NCI-H2081 (cell line): Measurements from ENCODE around the gene MYO1E.
"Not testable (repeated sequence)": the region's sequence is repeated elsewhere in the genome, so short reads cannot be mapped to it uniquely, and the experiment has no call there.

Experiments
- DNase-seq, 2 experiments: peaks; one replicate each; lab custom pipeline; 2025; lab: John Stamatoyannopoulos, UW

Gene MYO1E

DNA sequence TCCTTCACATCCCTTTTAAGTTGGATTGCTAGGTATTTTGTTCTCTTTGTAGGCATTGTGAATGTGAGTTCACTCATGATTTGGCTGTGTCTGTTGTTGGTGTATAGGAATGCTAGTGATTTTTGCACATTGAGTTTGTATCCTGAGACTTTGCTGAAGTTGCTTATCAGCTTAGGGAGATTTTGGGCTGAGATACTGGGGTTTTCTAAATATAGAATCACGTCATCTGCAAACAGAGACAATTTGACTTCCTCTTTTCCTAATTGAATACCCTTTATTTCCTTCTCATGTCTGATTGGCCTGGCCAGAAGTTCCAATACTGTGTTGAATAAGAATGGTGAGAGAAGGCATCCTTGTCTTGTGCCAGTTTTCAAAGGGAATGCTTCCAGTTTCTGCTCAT lies 245.4 kb downstream of the MYO1E start:
- not testable (repeated sequence) for DNase-seq

DNA sequence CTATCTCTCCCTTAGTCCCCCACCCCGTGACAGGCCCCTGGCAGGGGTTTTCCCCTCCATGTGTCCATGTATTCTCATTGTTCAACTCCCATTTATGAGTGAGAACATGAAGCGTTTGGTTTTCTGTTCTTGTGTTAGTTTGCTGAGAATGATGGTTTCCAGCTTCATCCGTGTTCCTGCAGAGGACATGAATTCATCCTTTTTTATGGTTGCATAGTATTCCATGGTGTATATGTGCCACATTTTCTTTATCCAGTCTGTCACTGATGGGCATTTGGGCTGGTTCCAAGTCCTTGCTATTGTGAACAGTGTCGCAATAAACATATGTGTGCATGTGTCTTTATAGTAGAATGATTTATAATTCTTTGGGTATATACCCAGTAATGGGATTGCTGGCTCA lies 247.0 kb downstream of the MYO1E start:
- DNase-seq: not testable (repeated sequence)

DNA sequence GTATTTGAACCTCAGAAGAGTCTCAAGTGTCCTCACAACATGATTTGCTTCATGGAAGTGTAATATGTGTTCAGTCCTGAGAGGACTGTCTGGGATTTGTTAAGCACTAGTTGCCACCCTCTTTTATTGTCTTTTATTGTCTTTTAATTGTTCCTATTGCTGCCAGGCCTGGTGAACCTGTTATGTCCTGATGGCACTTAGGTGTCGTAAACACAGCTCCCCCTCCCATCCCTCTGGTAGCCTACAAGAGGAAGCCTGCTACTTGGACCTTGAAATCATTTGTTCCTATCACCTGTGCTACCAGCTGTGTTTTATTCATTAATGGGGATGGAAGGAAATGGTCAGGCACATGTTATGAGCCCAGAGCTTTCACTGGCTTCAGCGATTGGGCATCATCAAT lies 248.4 kb downstream of the MYO1E start:
- no peak for DNase-seq

DNA sequence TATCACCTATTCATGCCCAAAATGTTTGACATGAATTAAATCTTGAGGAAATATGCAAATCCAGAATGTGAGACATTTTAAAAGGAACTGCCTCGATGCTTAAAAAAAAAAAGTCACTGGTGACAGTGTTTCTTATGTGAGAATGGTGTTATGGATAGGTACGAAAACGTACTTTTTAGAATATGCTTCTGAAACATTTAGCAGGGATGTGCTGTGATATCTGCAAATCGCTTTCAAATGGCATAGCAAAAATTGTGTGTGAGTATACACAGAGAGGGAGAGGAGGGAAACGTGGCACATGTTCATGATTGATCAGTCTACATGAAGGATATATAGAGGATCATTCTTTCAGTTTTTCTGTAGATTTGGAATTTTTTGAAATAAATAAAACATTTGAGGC lies 251.7 kb downstream of the MYO1E start:
- no peak for DNase-seq

DNA sequence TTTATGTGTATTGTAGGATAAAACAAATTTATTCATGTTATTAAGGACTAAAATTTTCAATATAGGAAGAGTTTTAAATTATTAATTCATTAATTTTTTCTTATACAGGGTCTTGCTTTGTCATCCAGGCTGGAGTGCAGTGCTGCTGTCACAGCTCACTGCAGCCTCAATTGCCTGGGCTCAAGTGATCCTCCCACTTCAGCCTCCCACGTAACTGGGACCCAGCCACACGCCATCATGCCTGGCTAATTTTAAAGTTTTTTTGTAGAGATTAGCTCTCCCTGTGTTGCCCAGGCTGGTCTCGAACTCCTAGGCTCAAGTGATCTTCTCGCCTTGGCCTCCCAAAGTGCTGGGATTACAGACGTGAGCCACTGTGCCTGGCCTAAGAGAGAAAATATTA lies 253.0 kb downstream of the MYO1E start:
- no peak for DNase-seq

DNA sequence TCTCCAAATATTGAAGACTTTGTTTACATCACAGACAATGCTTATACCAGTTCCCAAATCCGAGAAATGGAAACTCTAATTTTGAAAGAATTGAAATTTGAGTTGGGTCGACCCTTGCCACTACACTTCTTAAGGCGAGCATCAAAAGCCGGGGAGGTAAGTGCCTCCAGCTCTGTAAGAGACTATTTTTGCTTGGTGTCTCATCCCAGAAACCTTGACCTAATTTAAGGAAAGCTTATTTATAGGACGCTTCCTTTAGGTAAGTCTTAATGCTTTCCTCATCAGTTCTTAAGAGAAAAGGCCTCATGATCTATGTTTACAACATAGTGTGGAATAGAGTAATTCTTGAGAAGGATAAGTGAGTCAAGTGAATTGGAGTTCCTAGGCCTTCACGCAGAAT lies 255.9 kb downstream of the MYO1E start:
- no peak for DNase-seq

DNA sequence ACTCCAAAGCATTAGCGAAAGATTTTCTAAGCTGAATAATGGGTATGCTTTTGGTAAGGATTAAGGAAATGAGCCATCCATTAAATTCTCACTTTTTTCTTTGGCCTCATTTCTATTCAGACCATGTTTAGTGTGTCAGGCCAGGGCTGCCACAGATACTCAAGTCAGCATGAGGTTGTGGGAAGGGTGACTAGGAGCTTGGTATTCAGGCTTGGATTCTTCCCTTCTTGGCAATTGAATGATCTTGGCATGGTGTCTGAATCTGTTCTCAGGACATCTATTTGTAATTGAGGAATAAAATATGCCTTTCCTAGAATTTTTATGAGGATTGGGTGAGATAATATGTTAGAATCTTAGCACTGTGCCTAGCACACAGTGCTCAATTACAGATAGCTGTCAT lies 256.5 kb downstream of the MYO1E start:
- no peak for DNase-seq

DNA sequence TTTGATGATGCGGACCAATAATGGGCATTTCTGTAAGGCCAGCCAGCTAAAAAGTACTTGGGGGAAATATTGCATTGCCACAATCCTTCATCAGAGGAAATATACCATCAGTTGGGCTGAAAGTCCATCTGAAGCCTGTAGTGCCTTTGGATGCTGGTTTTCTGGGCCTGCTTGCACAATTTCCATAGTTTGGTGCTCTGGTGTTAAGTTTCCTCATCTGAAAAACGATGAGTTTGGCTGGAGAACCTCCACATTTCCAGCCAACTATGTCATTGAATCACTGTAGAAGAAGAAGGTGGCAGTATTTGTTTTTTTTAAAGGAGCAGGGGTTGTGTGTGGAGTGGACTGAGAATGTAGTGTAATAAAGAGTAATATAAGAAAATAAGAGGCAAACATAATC lies 257.6 kb downstream of the MYO1E start:
- DNase-seq: no peak

DNA sequence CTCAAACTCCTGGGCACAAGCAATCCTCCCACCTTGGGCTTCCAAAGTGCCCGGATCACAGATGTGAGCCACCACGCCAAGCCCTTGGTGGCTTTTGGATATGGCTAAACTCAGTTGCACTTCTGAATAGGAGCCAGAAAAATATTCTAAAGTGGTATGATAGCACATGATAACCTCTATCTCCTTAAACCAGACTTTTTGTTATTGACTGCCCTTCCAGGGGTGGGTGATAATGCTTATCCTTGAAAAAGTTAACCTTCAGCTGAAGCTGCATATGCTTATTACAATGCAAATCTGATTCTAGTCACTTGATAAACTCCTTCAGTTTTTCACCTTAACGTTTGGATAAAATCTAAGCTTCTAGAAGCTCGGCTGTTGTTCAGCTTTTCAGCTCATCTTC lies 261.4 kb downstream of the MYO1E start:
- DNase-seq: no peak

DNA sequence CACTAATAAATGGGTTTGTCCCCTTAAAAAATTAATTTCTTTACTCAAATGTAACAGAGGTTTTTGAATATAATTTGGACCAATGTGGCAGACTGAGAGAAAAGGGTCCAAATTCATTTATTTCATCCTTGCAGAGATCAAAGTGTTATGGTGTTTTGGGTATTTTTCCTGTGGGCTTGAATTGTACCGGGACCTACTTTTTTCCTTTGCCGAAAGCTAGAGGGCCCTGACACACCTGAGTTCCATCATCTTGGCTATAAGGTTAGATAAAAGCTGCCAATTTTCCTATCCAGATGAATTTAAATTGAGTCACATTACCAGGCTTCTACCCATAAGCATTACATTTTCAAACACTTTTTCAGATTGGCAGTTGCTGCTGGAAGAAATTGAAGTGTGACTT lies 266.8 kb downstream of the MYO1E start:
- DNase-seq: peak in 1 of 2 experiments; percentile 19

DNA sequence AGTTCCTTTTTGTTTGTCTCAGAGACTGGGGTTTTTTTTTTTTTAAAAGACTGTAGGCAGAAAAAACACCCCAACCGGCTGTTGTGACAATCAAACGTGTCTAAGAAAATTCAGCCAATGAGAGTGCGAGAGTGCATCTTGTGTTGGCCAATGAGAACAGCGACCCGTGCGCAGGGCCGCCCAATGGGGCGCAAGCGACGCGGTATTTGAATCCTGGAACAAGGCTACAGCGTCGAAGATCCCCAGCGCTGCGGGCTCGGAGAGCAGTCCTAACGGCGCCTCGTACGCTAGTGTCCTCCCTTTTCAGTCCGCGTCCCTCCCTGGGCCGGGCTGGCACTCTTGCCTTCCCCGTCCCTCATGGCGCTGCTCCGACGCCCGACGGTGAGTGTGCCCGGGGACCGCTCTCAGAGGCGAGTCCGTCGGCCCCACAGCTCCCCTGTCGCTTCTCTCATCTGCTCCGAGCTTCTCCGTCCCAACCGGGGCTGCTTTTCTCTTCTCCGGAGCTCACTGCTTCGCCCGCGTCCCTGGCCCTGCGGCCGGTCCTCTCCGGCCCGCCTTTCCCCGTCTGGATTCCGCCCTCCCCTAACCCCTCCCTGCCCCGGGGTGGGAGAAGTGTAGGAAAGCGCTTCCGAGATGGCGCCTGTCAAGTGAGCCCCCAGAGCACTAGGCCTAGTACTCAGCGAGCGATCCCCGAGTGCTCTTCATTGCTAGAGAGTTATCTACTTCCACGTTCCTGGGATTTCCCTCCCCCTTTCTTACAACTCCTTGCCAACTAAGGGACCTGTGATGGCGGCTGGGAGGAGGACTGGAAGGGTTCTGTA lies 267.5 kb downstream of the MYO1E start, which contains the start of gene CCNB2:
TSS of gene CCNB2 (plus strand) at position 235 of the 821 bp plus-strand sequence. CDS start at position 358, 123 bp downstream.
- peak; percentile 91 to 96 for DNase-seq

DNA sequence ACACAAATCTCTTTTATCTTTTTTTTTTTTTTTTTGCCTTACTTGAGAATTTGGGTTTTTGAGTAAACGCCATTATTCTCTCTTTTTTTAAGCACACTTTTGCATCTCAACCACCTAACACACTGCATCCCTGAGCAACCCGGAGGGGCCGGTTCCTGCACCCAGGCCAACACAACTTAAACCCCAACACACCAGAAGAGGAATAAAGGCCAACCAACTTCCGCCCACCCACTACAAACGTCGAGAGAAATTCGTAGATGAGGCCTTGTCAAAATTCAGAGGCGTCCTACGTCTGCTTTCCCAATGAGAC lies 268.1 kb downstream of the MYO1E start:
- no peak for DNase-seq

DNA sequence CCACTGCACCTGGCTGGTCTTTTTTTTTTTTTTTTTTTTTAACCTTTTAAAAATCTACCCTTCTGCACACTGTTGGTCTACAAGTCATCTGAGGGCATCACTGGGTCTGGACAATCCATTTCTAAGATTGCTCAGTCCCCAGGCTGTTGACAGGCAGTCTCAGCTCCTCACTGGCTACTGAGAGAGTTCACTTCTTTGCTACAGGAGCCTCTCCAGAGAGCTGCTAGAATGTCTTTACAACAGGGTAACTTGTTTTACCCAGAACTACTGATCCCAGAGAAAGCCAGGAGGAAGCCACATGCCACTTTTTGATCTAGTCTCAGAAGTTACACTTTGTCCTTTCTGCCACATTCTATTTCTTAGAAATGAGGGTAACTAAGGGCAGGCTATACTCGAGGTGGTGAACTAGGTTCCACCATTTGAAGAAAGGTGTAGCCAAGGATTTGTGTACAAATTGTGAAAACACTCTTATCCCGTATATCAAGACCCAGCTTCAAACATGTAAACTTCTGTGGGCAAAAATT lies 273.4 kb downstream of the MYO1E start:
- DNase-seq: no peak

DNA sequence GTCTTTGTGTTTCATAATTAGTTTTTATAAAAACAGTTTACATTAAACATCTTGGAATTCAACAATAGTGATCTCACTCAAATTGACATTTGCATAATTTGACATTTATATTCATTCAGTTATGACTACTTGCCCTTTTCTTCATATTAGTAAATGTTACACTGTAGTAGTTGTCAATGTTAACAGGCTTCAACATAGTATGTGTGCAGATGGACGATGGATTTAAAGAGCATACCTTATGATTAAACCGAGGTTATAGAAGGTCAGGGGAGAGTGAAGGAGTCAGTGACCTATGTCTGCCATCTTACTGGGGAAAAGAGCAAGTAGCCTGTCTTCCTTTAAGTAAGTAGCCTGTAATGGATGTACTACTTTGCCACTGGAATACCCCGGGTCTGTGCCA lies 276.2 kb downstream of the MYO1E start:
- no peak for DNase-seq

DNA sequence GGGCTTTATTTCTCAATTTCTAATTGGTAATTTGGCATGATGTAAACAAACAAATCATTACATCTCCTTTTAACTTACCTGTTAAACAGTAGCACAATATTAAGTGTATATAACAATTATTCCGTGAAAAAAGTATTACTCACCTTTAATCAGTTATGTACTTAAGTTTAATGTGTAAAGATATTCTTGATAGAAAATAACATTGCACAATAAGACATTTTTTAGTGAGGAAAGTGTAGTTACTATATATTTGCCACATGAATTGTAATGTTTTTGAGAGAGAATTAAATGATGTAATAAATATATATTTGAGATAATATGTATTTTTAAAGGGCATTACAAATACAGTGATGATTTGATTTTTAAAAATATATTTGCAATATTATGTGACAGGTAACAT lies 278.6 kb downstream of the MYO1E start:
- no peak for DNase-seq

DNA sequence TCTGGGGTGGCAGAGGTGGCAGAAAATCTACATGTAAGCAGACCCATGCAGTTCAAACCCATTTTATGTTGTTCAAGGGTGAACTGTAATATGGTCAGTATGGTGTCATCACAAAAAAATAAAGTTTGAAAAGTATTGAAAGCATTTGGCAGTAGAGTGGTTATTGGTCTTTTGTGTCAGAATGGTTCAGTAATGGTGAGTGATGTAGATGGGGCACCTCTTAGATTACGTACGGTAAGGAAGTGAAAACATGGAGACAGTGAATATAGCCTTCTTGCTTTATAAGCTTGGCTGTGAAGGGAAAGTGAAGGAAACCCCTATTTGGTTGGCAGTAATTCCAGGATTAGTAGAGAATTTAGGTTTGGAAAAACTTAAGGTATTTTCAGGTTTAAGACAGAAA lies 284.9 kb downstream of the MYO1E start:
- DNase-seq: no peak
